HG03064 (cell line): Measurements from ENCODE around the gene TEX264.
"Not testable (repeated sequence)": the region's sequence is repeated elsewhere in the genome, so short reads cannot be mapped to it uniquely, and the experiment has no call there.

Experiments
- ATAC-seq: cut with Tn5 transposase; IDR thresholded peaks from one replicate; pipeline ENCODE4 v1.9.1; 2021; ENCODE audit warnings: low read depth; ENCODE audit not compliant: unreplicated experiment

TEX264 gene

GRCh38 chr3:51670823-51671733, at the start of gene TEX264:
Gene TEX264 (plus strand): TSS chr3:51671252. CDS start chr3:51674305, 3,053 bp downstream.
- ATAC-seq = peak; percentile 60

GRCh38 chr3:51622413-51622812, 48.6 kb upstream of the TEX264 start:
- no peak for ATAC-seq

GRCh38 chr3:51622868-51623267, 48.2 kb upstream of the TEX264 start:
- ATAC-seq = no peak

GRCh38 chr3:51630513-51630912, 40.5 kb upstream of the TEX264 start:
- ATAC-seq = no peak

GRCh38 chr3:51637144-51637940, 33.7 kb upstream of the TEX264 start:
- ATAC-seq = no peak

GRCh38 chr3:51637941-51638471, 33.0 kb upstream of the TEX264 start:
- peak; percentile 63 for ATAC-seq

- ATAC-seq = no peak
Observed at GRCh38 chr3:51642462-51642861, 28.6 kb upstream of the TEX264 start.

GRCh38 chr3:51646091-51646490, 25.0 kb upstream of the TEX264 start:
- ATAC-seq = no peak

GRCh38 chr3:51652103-51652502, 18.9 kb upstream of the TEX264 start:
- not testable (repeated sequence) for ATAC-seq

GRCh38 chr3:51653409-51653808, 17.6 kb upstream of the TEX264 start:
- ATAC-seq = not testable (repeated sequence)

- ATAC-seq = no peak
Observed at GRCh38 chr3:51657234-51657633, 13.8 kb upstream of the TEX264 start.

GRCh38 chr3:51659942-51660341, 11.1 kb upstream of the TEX264 start:
- ATAC-seq = no peak

- ATAC-seq = no peak
Observed at GRCh38 chr3:51662456-51662855, 8.6 kb upstream of the TEX264 start.

GRCh38 chr3:51668756-51669155, 2.3 kb upstream of the TEX264 start:
- ATAC-seq = no peak

- no peak for ATAC-seq
Observed at GRCh38 chr3:51669241-51670052, 1.6 kb upstream of the TEX264 start.

- ATAC-seq = no peak
Observed at GRCh38 chr3:51670053-51670822, 814 bp upstream of the TEX264 start.

GRCh38 chr3:51671734-51672475, 853 bp downstream of the TEX264 start:
- peak; percentile 42 for ATAC-seq

- ATAC-seq = no peak
Observed at GRCh38 chr3:51673181-51673801, 2.2 kb downstream of the TEX264 start.
